ENCODE data around the gene SALL4.

The SALL4 gene

GRCh38 chr20:51734876-51735720, 67.2 kb downstream of the SALL4 start:
- peaks cover 2 to 6% of the 10 kb centered on the region in 2 donors for H3K4me1 Mint-ChIP-seq (ENCODE audit: low read depth in 2 of 2)
- no peaks in the 10 kb centered on the region for H3K36me3 Mint-ChIP-seq (ENCODE audit: insufficient read depth)
- H3K4me3 Mint-ChIP-seq: no peak overlapping the region
- H3K9me3 Mint-ChIP-seq: no peaks in the 10 kb centered on the region
- ATAC-seq (replicated peaks): no peak
- peaks cover 0 to 9% of the 10 kb centered on the region in 2 donors for H3K27me3 Mint-ChIP-seq
- H3K27ac Mint-ChIP-seq: no peak overlapping the region
- DNase-seq: no peak

GRCh38 chr20:51733070-51733469, 69.3 kb downstream of the SALL4 start:
- Mint-ChIP-seq H3K27me3 (peaks cover 0 to 9% of the 10 kb centered on the region in 2 donors), H3K4me1 (ENCODE audit: low read depth in 2 of 2) (peaks cover 2 to 6% of the 10 kb centered on the region in 2 donors)

More at GRCh38 chr20:51733070-51733469, 69.3 kb downstream of the SALL4 start:
- Mint-ChIP-seq H3K9me3 (no peaks in the 10 kb centered on the region), H3K4me3 (no peak overlapping the region), H3K36me3 (ENCODE audit: insufficient read depth) (no peaks in the 10 kb centered on the region), H3K27ac (no peak overlapping the region)
- no peak for DNase-seq
- no peak for ATAC-seq (replicated peaks)

Data from effector memory CD8-positive, alpha-beta T cell (primary cell).